Tongue (tissue), 1 donor: Measurements from ENCODE around the gene CMC1. TPM values are rescaled to one million over a fixed set of nuclear protein-coding genes. Genes with fewer than 3 reads are reported as not detected.

Experiments used
- total RNA-seq: library from RNA; depleted of rRNA; stranded (reverse); fragments of >200 nt; gene quantifications from one replicate; pipeline ENCODE4 v1.2.3, GENCODE V29; 2014

The CMC1 gene
- total RNA-seq, 1 donor from 2014 or later: 7.2 TPM

Other genes starting within 250 kb of the CMC1 start
- gene ZCWPW2, start 107.1 kb downstream of the CMC1 start, total RNA-seq: 1.0 TPM
- 68.8 TPM for gene AZI2, start 107.2 kb downstream of the CMC1 start, total RNA-seq